HPDE6-E6E7 (cell line): ENCODE results near the gene CCDC92.

Source experiments
- DNase-seq: peaks from one replicate; pipeline ENCODE4 v3.0.0; 2011; ENCODE audit warnings: missing footprints; ENCODE audit errors: extremely low spot score

Gene CCDC92

GRCh38 chr12:123910761-123911193 lies 61.9 kb downstream of the CCDC92 start:
- DNase-seq, result no peak

- no peak for DNase-seq
Measured at GRCh38 chr12:123910057-123910456, 62.6 kb downstream of the CCDC92 start.

GRCh38 chr12:123908884-123909725 lies 63.5 kb downstream of the CCDC92 start:
- no peak for DNase-seq

GRCh38 chr12:123907726-123908476 lies 64.7 kb downstream of the CCDC92 start:
- no peak for DNase-seq

GRCh38 chr12:123906711-123907420 lies 65.8 kb downstream of the CCDC92 start:
- no peak for DNase-seq

- peak; percentile 44 for DNase-seq
Measured at GRCh38 chr12:123905319-123905925, 67.2 kb downstream of the CCDC92 start.

GRCh38 chr12:123903301-123904065 lies 69.1 kb downstream of the CCDC92 start:
- DNase-seq, result no peak

- no peak for DNase-seq
Measured at GRCh38 chr12:123902821-123903220, 69.8 kb downstream of the CCDC92 start.

- DNase-seq, result no peak
Measured at GRCh38 chr12:123900871-123901376, 71.7 kb downstream of the CCDC92 start.

- no peak for DNase-seq
Measured at GRCh38 chr12:123899368-123899767, 73.3 kb downstream of the CCDC92 start.

GRCh38 chr12:123898673-123899072 lies 74.0 kb downstream of the CCDC92 start:
- DNase-seq, result no peak

- DNase-seq, result no peak
Measured at GRCh38 chr12:123897221-123897620, 75.4 kb downstream of the CCDC92 start.

- no peak for DNase-seq
Measured at GRCh38 chr12:123896767-123897166, 75.9 kb downstream of the CCDC92 start.

- no peak for DNase-seq
Measured at GRCh38 chr12:123895451-123895850, 77.2 kb downstream of the CCDC92 start.

- no peak for DNase-seq
Measured at GRCh38 chr12:123894823-123895345, 77.7 kb downstream of the CCDC92 start.

GRCh38 chr12:123893276-123893675 lies 79.4 kb downstream of the CCDC92 start:
- DNase-seq, result no peak

GRCh38 chr12:123892853-123893252 lies 79.8 kb downstream of the CCDC92 start:
- DNase-seq, result no peak

GRCh38 chr12:123892180-123892559 lies 80.5 kb downstream of the CCDC92 start:
- DNase-seq, result no peak

GRCh38 chr12:123891516-123892179 lies 81.0 kb downstream of the CCDC92 start:
- DNase-seq, result no peak

- DNase-seq, result no peak
Measured at GRCh38 chr12:123891011-123891410, 81.6 kb downstream of the CCDC92 start.
